HCT116 (cell line): ENCODE measurements around the gene TTC39C.

Source experiments
- CTCF ChIP-seq, 3 experiments: fragments of 200-600 bp in 1 of 3; sonication (generic) in 1 of 3; IDR thresholded peaks in 2 of 3; conservative IDR thresholded peaks in 1 of 3; 2 replicates each; pipeline ENCODE4 v1.5.1; 2012 to 2017; ENCODE audit warnings: low read depth in 2 of 3, low read length in 2 of 3, antibody characterized with exemption in 1 of 3, borderline replicate concordance in 1 of 3, control low read depth in 1 of 3, mild to moderate bottlenecking in 1 of 3, mixed read lengths in 1 of 3, mixed run types in 1 of 3, moderate library complexity in 1 of 3; ENCODE audit not compliant: insufficient read depth in 1 of 3
- JUND ChIP-seq: IDR thresholded peaks from 2 replicates; pipeline ENCODE4 v1.6.1; 2012
- YY1 ChIP-seq: IDR thresholded peaks from 2 replicates; pipeline ENCODE4 v1.6.1; 2011; ENCODE audit warnings: low read length, low read depth, moderate library complexity, mild to moderate bottlenecking; ENCODE audit not compliant: insufficient replicate concordance; ENCODE audit errors: extremely low read depth

- TF ChIP-seq CTCF (IDR thresholded peaks at IDR 0.05 in 2 of 3, conservative IDR thresholded peaks at IDR 0.05 in 1 of 3; ENCODE audit: borderline replicate concordance in 1 of 3, insufficient read depth in 1 of 3, low read depth in 2 of 3, low read length in 2 of 3) = no peak
- TF ChIP-seq YY1 = no peak
- no peak for TF ChIP-seq JUND
Measured at GRCh38 chr18:24035316-24035715, 20.8 kb downstream of the TTC39C start.
